OCI-LY1 (cell line): ENCODE results near the gene CTCFL.

Experiments
- CTCF ChIP-seq: fragments of 200-600 bp; sonication (generic), shearing (Covaris generic); IDR thresholded peaks from 2 replicates; pipeline ENCODE4 v1.5.1; 2017; ENCODE audit warnings: mild to moderate bottlenecking, antibody characterized with exemption, low read length, moderate library complexity, mixed read lengths
- EZH2 ChIP-seq: fragments of 200-600 bp; sonication (generic), shearing (Covaris generic); IDR thresholded peaks from 2 replicates; pipeline ENCODE4 v1.8.0; 2017; ENCODE audit warnings: borderline replicate concordance, mixed run types, mild to moderate bottlenecking, antibody characterized with exemption, low read length, moderate library complexity, mixed read lengths

GRCh38 chr20:57552471-57552870 lies 27.5 kb upstream of the CTCFL start:
- no peak for TF ChIP-seq EZH2
- TF ChIP-seq CTCF, result no peak
